ENCODE data around the gene SREK1.

DNA sequence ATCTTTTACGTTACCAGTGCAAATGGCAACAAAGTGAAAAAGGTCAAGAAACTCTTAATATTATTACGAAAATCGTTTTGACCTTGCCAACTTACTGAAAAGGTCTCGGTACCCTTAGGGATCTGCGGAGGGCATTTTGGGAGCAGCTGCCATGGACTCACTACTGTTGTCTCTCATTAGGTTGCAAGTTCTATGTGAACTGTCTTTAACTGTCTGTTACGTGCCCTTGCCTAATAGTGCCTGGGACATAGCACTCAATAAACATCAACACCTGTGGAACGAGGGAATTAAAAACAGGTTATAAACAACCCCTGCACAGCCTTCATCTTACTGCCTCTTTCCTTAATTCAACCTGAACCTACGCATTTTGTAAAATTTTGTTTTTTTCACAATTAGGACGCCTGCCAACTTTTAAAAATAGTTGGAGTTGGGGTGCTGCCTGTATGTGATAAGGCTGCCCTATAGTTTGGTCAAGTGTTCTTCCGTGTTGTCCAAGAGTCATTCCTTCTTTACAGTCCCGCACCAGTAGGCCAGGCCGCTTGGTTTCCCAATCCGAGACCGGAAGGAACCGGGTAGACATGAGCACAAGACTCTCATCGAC is 527 bp upstream of the SREK1 start:
- TF ChIP-seq POLR2A (IDR thresholded peaks at IDR 0.05) (no peak), EP300 (IDR thresholded peaks at IDR 0.05) (no peak)
- TF ChIP-seq, protein P1, sequence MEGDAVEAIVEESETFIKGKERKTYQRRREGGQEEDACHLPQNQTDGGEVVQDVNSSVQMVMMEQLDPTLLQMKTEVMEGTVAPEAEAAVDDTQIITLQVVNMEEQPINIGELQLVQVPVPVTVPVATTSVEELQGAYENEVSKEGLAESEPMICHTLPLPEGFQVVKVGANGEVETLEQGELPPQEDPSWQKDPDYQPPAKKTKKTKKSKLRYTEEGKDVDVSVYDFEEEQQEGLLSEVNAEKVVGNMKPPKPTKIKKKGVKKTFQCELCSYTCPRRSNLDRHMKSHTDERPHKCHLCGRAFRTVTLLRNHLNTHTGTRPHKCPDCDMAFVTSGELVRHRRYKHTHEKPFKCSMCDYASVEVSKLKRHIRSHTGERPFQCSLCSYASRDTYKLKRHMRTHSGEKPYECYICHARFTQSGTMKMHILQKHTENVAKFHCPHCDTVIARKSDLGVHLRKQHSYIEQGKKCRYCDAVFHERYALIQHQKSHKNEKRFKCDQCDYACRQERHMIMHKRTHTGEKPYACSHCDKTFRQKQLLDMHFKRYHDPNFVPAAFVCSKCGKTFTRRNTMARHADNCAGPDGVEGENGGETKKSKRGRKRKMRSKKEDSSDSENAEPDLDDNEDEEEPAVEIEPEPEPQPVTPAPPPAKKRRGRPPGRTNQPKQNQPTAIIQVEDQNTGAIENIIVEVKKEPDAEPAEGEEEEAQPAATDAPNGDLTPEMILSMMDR (IDR thresholded peaks at IDR 0.05): no peak
